ENCODE data around the gene LRRC75A. TPM values are rescaled to one million over a fixed set of nuclear protein-coding genes. Genes with fewer than 3 reads are reported as not detected.
A peak's percentile ranks its signal among the peaks of the same experiment; 100 is the strongest.
"Not testable (repeated sequence)": the region's sequence is repeated elsewhere in the genome, so short reads cannot be mapped to it uniquely, and the experiment has no call there.

LRRC75A gene
- total and polyA plus RNA-seq, 2 donors = 4.6 to 5.7 TPM

DNA sequence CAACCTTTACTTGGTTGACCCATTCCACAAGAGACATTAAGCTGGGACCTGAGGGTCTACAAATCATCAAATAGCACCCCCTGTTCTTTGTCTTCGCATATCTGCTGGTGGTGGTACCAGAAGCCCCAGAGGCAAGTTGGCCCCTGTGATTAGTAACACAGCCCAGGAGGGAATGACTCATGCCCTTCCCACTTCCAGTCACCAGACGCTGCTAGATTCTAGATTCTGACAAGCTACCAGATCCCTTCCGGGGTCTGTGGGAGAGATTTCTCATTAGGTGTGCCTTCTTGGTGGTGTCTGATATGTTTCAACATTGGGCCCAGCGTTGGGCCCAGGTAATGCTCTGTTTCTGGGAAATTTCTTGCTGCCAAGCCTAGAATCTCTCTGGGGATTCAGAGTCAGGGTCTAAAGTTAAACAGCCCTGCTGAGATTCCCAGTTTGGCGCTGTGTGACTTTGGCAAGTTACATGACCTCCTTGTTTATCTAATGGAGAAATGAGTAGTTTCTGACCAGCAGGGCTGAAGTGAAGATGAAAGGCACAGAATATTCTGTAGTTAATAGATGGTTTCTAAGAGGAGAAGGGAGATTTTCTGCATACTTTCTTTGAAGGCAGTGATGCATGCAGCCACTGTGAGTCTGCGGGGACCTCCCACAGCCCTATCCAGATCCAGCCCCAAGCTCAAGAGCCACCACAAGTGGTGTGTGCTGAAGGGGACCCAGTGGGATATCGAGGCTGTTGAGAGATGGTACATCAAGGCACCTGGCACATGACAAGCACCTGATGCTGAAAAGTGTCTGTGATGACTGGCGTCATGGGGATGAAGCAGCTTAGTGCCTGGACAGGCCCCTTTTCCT is 72.7 kb downstream of the LRRC75A start:
- H3K4me3 ChIP-seq (ENCODE audit: low read depth, low read length) = no peak overlapping the region
- H3K27ac ChIP-seq (ENCODE audit: low read depth) = peak overlapping the region; percentile 76
- no peaks in the 10 kb centered on the region for H3K4me1 ChIP-seq (ENCODE audit: insufficient read depth)
- H3K36me3 ChIP-seq (ENCODE audit: insufficient read depth) = no peaks in the 10 kb centered on the region
- 39% methylated on average over 8 of the region's 8 CpGs for WGBS
- no peak for DNase-seq (ENCODE audit: extremely low spot score)

DNA sequence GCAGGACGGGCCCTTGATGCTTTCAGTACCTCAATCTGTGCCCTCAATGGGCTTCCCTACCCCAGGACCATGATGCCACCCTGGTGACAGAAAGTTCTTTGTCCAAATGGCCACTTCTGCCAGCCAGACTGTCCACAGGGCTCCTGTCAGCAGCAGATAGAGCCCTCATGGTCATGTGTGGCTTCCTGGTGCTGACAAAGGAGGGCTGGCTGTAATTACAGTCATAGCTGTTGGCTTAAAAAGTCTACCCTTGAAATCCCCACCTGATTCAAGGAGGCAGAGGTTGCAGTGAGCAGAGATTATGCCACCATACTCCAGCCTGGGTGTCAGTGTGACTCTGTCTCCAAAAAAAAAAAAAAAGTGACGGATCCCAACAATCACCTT is 73.3 kb downstream of the LRRC75A start:
- no peak for DNase-seq (ENCODE audit: extremely low spot score)
- 74% methylated on average over 2 of the region's 2 CpGs for WGBS
- Histone ChIP-seq H3K27ac (ENCODE audit: low read depth) (peak overlapping the region; percentile 60), H3K36me3 (ENCODE audit: insufficient read depth) (no peaks in the 10 kb centered on the region), H3K4me3 (ENCODE audit: low read depth, low read length) (no peak overlapping the region), H3K4me1 (ENCODE audit: insufficient read depth) (no peaks in the 10 kb centered on the region)

DNA sequence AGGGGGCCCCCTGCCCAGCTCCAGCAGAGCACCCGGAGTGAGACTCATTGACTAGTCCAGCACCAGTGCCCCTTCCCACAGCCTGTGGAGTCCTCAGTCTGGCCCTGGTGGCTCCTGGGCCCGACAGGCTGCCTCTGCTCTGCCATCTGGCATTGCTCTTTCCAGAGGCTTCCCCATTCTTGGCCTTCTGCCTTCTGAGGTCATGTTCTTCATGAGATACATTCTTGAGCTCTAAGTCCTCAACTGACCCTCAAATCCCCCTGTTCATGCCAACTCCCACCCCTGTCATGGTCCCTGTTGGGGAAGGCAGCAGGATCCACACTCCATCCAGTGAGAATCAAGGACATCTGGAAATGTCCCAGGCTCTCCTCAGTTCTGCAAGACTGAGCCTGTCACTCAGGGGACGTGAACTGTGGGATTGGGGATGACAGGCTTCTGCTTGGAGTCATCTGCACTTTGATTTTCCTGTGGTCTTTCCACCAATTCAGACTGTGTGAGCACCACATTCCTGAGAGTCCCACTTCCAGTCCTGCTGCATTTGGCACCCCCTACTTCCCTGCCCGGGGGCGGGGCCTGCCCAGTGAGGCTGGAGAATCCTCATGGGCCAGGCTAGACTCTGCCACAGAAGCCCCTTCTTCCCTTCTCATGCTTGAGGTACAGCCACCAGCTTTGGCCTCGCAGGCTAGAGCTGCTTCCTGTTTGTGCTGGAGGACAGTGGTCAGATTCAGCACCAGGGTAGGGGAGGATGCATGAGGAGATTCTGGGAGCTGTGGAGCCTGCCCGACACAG is 73.9 kb downstream of the LRRC75A start:
- no peaks in the 10 kb centered on the region for H3K36me3 ChIP-seq (ENCODE audit: insufficient read depth)
- no peak for DNase-seq (ENCODE audit: extremely low spot score)
- 72% methylated on average over 7 of the region's 7 CpGs for WGBS
- no peaks in the 10 kb centered on the region for H3K4me1 ChIP-seq (ENCODE audit: insufficient read depth)
- peak overlapping the region; percentile 60 for H3K27ac ChIP-seq (ENCODE audit: low read depth)
- no peak overlapping the region for H3K4me3 ChIP-seq (ENCODE audit: low read depth, low read length)

DNA sequence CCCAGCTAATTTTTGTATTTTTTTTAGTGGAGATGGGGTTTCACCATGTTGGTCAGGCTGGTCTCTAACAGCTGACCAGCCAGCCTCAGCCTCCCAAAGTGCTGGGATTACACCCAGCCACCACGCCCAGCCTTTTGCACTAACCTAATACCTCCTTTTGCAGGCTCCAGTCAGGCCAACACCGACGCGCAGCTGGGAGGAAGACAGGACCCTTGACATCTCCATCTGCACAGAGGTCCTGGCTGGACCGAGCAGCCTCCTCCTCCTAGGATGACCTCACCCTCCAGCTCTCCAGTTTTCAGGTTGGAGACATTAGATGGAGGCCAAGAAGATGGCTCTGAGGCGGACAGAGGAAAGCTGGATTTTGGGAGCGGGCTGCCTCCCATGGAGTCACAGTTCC is 74.6 kb downstream of the LRRC75A start:
- WGBS = 94% methylated on average over 7 of the region's 7 CpGs
- Histone ChIP-seq H3K27ac (ENCODE audit: low read depth) (no peak overlapping the region), H3K4me3 (ENCODE audit: low read depth, low read length) (no peak overlapping the region), H3K36me3 (ENCODE audit: insufficient read depth) (no peaks in the 10 kb centered on the region), H3K4me1 (ENCODE audit: insufficient read depth) (no peaks in the 10 kb centered on the region)
- DNase-seq (ENCODE audit: extremely low spot score) = no peak

DNA sequence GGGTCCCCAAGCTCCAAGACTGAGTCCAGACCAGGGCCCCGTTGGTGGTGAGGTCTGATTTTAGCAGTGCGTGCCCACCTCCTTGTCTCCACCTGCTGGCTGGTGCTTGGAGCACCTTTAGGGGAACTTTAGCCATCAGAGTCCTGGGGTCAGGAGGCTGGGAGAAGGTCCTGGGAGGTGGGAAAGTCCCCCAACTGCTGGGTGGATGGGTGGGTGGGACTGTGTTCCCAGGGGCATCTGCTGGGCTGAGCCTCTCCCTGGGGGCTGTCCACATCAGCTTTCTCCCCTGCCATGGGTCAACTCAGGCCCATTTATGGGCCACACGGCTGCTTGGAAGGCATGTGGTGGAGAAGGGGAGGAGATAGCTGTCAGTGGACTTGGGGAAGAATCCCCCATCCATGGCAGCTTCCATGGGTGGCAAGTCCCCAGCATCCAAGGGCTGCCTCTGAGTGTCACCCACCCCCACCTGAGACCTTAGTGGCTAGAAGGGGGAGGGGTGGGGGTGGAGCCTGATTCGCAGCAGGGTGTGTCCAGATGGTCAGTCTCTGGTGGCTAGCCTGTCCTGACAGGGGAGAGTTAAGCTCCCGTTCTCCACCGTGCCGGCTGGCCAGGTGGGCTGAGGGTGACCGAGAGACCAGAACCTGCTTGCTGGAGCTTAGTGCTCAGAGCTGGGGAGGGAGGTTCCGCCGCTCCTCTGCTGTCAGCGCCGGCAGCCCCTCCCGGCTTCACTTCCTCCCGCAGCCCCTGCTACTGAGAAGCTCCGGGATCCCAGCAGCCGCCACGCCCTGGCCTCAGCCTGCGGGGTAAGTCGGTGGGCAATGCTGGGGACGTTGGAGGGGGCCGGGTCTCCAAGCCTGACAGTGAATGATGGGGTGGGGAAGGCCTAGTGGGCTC is 76.7 kb downstream of the LRRC75A start, which contains the start of gene TRPV2:
TRPV2 (plus strand) TSS at position 541 of the 894 bp plus-strand sequence. CDS start 2,098 bp downstream, outside the sequence.
- Histone ChIP-seq H3K4me3 (ENCODE audit: low read depth, low read length) (peak within 1 kb of the TSS; percentile 76), H3K4me1 (ENCODE audit: insufficient read depth) (no peaks in the 10 kb centered on the region), H3K36me3 (ENCODE audit: insufficient read depth) (no peaks in the 10 kb centered on the region), H3K27ac (ENCODE audit: low read depth) (peak within 1 kb of the TSS; percentile 85)
- no peak for DNase-seq (ENCODE audit: extremely low spot score)
- WGBS = 16% methylated on average over 21 of the region's 21 CpGs

DNA sequence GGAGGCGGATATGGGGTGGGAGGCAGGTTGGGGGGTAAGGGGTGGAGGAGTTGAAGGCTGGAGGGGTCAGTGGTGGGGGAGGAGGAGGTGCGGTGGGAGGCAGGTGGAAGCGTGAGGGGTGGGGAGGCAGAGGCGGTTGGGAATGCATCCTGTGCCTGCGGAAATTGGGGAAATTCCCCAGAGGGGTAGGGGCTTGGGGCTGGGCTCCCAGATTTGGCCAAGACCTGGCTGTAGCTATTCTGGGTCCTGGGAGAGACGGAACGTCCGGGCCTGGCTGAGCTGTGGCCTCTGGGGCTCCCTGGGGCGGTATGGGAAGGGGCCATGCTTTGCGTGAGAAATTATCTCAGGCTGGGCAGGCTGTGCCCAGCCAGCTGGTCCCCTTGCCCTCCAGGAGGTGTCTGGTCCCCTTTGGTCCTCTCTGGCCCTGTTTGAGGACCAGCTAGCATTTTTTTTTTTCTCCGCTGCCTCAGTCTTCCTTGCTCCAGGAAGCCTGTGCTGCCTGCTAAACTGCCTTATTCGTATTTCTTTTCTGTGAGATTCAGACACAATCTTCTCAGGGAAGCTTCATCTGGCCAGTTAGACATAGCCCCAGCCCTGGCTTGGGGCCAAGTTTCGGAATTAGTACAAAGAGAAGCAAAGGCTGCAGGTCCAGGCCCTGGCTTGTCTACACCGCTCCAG is 83.9 kb downstream of the LRRC75A start:
- Histone ChIP-seq H3K27ac (ENCODE audit: low read depth) (no peak overlapping the region), H3K36me3 (ENCODE audit: insufficient read depth) (no peaks in the 10 kb centered on the region), H3K4me3 (ENCODE audit: low read depth, low read length) (no peak overlapping the region), H3K4me1 (ENCODE audit: insufficient read depth) (no peaks in the 10 kb centered on the region)
- WGBS = 21% methylated on average over 14 of the region's 14 CpGs
- DNase-seq (ENCODE audit: extremely low spot score) = peak; percentile 58

DNA sequence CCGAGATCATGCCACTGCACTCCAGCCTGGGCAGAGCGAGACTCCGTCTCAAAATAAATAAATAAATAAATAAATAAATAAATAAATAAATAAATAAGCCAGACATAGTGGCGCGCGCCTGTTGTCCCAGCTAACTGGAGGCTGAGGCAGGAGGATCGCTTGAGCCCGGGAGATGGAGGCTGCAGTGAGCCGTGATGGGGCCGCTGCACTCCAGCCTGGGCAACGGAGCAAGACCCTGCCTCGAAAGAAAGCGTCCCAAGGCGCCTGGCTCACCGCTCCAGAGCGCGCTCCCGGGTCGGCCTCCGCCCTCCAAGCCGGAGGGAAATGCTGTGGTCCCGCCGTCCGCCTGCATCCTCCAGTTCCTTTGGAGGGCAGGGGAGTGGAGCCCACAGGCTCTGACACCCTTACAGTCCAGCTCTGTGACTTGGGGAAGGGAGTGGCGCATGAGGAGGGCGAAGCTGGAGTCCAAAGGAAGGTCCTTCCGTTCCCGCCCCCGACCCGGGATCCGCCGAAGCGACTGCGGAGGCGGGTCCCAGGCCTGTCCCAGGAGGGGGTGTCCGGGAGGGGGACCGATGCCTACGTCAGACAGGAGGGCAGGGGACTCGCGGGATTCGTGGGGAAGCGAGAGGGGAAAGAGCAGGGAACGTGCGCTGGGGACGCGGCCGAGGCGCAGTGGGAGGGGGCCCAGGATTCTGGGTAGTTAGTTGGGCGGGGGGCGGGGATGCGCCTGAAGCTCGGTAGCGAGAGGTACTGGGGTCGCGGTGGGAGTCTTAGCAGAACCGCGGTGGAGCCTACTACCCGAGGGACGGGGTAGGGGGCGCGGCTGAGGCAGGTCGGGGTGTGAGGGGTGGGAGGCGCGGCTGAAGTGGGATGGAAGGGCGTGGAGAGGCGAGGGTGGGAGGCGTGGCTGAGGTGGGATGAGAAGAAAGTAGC is 85.0 kb downstream of the LRRC75A start:
- Histone ChIP-seq H3K27ac (ENCODE audit: low read depth) (peak overlapping the region; percentile 80), H3K4me3 (ENCODE audit: low read depth, low read length) (peak overlapping the region; percentile 42), H3K4me1 (ENCODE audit: insufficient read depth) (no peaks in the 10 kb centered on the region), H3K36me3 (ENCODE audit: insufficient read depth) (no peaks in the 10 kb centered on the region)
- 6% methylated on average over 67 of the region's 67 CpGs for WGBS
- DNase-seq (ENCODE audit: extremely low spot score) = peak; percentile 29

DNA sequence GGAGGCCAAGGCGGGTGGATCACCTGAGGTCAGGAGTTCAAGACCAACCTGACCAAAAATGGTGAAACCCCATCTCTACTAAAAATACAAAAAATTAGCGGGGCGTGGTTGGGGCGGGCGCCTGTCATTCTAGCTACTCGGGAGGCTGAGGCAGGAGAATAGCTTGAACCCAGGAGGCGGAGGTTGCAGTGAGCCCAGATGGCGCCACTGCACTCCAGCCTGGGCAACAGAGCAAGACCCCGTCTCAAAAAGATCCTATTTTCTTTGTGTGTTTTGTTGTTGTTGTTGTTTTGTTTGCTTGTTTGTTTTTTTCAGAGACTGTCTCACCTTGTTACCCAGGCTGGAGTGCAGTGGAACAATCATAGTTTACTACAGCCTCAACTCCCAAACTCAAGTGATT is 88.1 kb downstream of the LRRC75A start:
- not testable (repeated sequence) for H3K36me3 ChIP-seq (ENCODE audit: insufficient read depth); DNase-seq (ENCODE audit: extremely low spot score); H3K4me3 ChIP-seq (ENCODE audit: low read depth, low read length); H3K27ac ChIP-seq (ENCODE audit: low read depth); H3K4me1 ChIP-seq (ENCODE audit: insufficient read depth)
- WGBS = 97% methylated on average over 9 of the region's 9 CpGs

DNA sequence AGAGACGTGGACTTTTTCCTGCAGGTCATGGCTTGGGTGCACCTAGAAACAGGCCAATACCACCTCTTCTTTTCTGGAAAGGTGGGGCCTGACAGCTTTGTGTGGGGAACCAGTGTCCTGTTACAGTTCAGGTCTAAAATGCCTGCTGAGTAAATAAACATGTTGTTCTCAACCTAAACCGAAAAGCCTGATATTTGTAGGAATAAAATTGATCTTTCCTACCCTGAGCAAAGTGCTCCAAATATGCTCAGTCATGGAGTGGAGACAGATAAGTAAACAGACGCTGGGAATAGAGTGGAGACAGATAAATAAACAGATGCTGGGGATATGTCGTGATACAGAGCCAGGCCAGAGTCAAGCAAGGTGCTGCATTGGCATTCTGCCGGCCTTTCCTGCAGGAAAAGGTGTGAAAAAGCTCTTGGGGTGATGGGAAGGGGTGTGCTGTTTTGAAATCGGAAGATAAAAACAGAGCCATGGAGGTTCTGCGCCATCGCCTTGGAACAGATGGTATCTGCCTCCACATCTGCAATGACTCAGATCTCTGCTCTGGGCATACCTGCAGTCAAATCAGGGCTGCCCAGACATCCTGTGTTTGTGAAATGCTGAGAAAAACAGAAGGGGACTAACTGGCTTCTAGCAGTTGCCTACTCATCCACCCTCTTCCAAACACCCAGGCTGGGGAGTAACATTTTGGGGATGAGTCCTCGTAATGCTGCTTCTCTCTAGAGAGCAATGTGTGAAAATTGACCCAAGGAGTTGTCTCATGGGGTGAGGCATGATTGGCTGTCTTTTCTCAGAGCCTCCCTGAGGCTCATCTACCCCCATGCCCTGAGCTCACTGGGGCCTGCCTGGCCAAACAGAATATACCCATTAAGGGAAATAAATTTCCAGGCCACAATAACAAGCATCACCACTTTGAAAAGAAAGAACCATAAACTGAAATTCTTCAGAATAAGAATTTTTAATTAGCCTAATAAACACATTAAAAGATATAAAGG is 93.4 kb downstream of the LRRC75A start:
- no peaks in the 10 kb centered on the region for H3K36me3 ChIP-seq (ENCODE audit: insufficient read depth)
- H3K27ac ChIP-seq (ENCODE audit: low read depth) = no peak overlapping the region
- no peak overlapping the region for H3K4me3 ChIP-seq (ENCODE audit: low read depth, low read length)
- no peak for DNase-seq (ENCODE audit: extremely low spot score)
- H3K4me1 ChIP-seq (ENCODE audit: insufficient read depth) = no peaks in the 10 kb centered on the region
- WGBS = 57% methylated on average over 9 of the region's 9 CpGs

DNA sequence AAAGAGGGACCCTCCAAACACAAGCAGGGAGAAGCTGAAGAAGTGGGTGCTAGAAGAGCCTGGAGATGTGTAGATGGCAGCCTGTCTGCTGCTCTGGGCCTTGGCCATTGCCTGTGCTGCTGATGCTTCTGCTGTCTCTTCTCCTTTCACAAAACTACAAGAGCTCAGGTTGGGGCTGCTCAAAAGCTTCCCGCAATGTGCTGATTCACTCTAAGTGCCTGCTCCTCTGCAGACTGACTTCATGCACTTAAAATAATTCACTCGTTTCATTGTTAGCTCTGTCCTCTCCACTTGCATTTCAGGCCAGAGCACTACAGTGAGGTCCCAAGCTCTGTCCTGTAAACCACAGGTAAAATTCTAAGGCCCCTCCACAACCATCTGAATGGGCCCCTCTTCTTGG is 95.3 kb downstream of the LRRC75A start:
- WGBS = 55% methylated on average over 2 of the region's 2 CpGs
- not testable (repeated sequence) for DNase-seq (ENCODE audit: extremely low spot score); H3K4me3 ChIP-seq (ENCODE audit: low read depth, low read length); H3K36me3 ChIP-seq (ENCODE audit: insufficient read depth); H3K4me1 ChIP-seq (ENCODE audit: insufficient read depth); H3K27ac ChIP-seq (ENCODE audit: low read depth)

DNA sequence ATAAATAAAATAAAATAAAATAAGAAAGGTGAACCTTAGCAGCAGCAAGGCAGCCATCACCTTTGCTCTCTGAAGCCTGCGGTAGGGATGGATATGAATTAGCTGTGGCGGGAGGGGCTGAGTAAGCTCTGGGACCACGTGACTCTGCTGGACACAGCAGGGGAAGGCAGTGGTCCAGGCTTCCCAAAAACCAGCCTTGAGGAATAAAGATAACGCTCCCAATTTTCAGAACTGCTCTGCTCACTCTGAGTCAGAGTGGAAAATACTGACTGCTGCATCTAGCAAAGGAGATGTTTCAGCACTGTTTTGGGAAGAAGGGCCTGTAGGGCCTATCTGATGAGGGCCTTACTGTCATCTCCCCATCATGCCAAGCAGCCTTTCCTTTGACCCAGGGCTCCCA is 96.1 kb downstream of the LRRC75A start:
- not testable (repeated sequence) for H3K36me3 ChIP-seq (ENCODE audit: insufficient read depth); DNase-seq (ENCODE audit: extremely low spot score); H3K4me1 ChIP-seq (ENCODE audit: insufficient read depth); H3K27ac ChIP-seq (ENCODE audit: low read depth); H3K4me3 ChIP-seq (ENCODE audit: low read depth, low read length)
- WGBS = 36% methylated on average over 4 of the region's 4 CpGs
